SK-N-SH treated with all-trans-retinoic acid at 6 μM for 48 hours (cell line): Measurements from ENCODE around the gene PPP3CA.

Source experiments
- ATAC-seq: fragments of 200-7000 bp; cut with Tn5 transposase; 3 replicates; pipeline ENCODE4 v1.9.1; 2020; ENCODE audit warnings: mild to moderate bottlenecking, moderate library complexity
- ARNTL ChIP-seq: fragments of 450-650 bp; formaldehyde crosslinking; IDR thresholded peaks from 2 replicates; pipeline ENCODE4 v1.5.0; 2020; ENCODE audit warnings: low read depth, mild to moderate bottlenecking, moderate library complexity, borderline replicate concordance
- BACH2 ChIP-seq: fragments of 250-450 bp; sonication (Bioruptor Pico); IDR thresholded peaks from 2 replicates; pipeline ENCODE4 v1.9.0; 2021; ENCODE audit warnings: mild to moderate bottlenecking, borderline replicate concordance
- ESRRG ChIP-seq: fragments of 250-450 bp; sonication (Bioruptor Pico); IDR thresholded peaks from 2 replicates; pipeline ENCODE4 v1.6.1; 2021; ENCODE audit warnings: mild to moderate bottlenecking
- GLIS3 ChIP-seq: fragments of 250-450 bp; sonication (Bioruptor Pico); IDR thresholded peaks from 2 replicates; pipeline ENCODE4 v1.5.0; 2020; ENCODE audit warnings: mild to moderate bottlenecking, moderate library complexity
- ISL1 ChIP-seq: fragments of 250-450 bp; sonication (Bioruptor Pico); IDR thresholded peaks from 2 replicates; pipeline ENCODE4 v2.1.2; 2022; ENCODE audit warnings: mild to moderate bottlenecking, moderate library complexity
- OSR1 ChIP-seq: fragments of 250-450 bp; sonication (Bioruptor Pico); IDR thresholded peaks from 2 replicates; pipeline ENCODE4 v1.8.0; 2022; ENCODE audit warnings: moderate library complexity, mild to moderate bottlenecking, inconsistent platforms
- POU6F1 ChIP-seq: fragments of 250-450 bp; sonication (Bioruptor Pico); IDR thresholded peaks from 2 replicates; pipeline ENCODE4 v1.8.0; 2021; ENCODE audit warnings: low read depth, mild to moderate bottlenecking, moderate library complexity, borderline replicate concordance
- PPARA ChIP-seq: fragments of 250-450 bp; sonication (Bioruptor Pico); IDR thresholded peaks from 2 replicates; pipeline ENCODE4 v1.5.0; 2020; ENCODE audit warnings: mild to moderate bottlenecking, borderline replicate concordance
- RARB ChIP-seq: fragments of 250-450 bp; sonication (Bioruptor Pico); IDR thresholded peaks from 2 replicates; pipeline ENCODE4 v1.8.0; 2021; ENCODE audit warnings: mild to moderate bottlenecking, moderate library complexity
- SNAI2 ChIP-seq: fragments of 250-450 bp; sonication (Bioruptor Pico); IDR thresholded peaks from 2 replicates; pipeline ENCODE4 v1.5.0; 2020; ENCODE audit warnings: mild to moderate bottlenecking, moderate library complexity
- TCF4 ChIP-seq: fragments of 250-450 bp; sonication (Bioruptor Pico); IDR thresholded peaks from 2 replicates; pipeline ENCODE4 v1.8.0; 2021; ENCODE audit warnings: mild to moderate bottlenecking, moderate library complexity, borderline replicate concordance
- TOX ChIP-seq: fragments of 250-450 bp; sonication (Bioruptor Pico); IDR thresholded peaks from 2 replicates; pipeline ENCODE4 v1.8.0; 2021; ENCODE audit warnings: mild to moderate bottlenecking, moderate library complexity, borderline replicate concordance
- TSHZ2 ChIP-seq: fragments of 250-450 bp; sonication (Bioruptor Pico); IDR thresholded peaks from 2 replicates; pipeline ENCODE4 v1.5.0; 2020; ENCODE audit warnings: mild to moderate bottlenecking, moderate library complexity
- ZC3H10 ChIP-seq: fragments of 250-450 bp; sonication (Bioruptor Pico); IDR thresholded peaks from 2 replicates; pipeline ENCODE4 v1.5.1; 2021; ENCODE audit warnings: mild to moderate bottlenecking, moderate library complexity
- ZFP30 ChIP-seq: fragments of 450-650 bp; formaldehyde crosslinking; IDR thresholded peaks from 2 replicates; pipeline ENCODE4 v1.5.0; 2022; ENCODE audit warnings: mild to moderate bottlenecking, moderate library complexity
- ZNF565 ChIP-seq: fragments of 450-650 bp; formaldehyde crosslinking; conservative IDR thresholded peaks from 2 replicates; pipeline ENCODE4 v1.5.0; 2020; ENCODE audit warnings: low read depth, mild to moderate bottlenecking, moderate library complexity
- ZNF70 ChIP-seq: fragments of 450-650 bp; formaldehyde crosslinking; IDR thresholded peaks from 2 replicates; pipeline ENCODE4 v1.5.0; 2020; ENCODE audit warnings: mild to moderate bottlenecking, moderate library complexity
- ZNF8 ChIP-seq: fragments of 450-650 bp; formaldehyde crosslinking; IDR thresholded peaks from 2 replicates; pipeline ENCODE4 v1.5.0; 2020; ENCODE audit warnings: mild to moderate bottlenecking, moderate library complexity
- TF ChIP-seq, protein P1 (sequence below): fragments of 250-450 bp; sonication (Bioruptor Pico); IDR thresholded peaks from 2 replicates; pipeline ENCODE4 v1.8.0; 2020; ENCODE audit warnings: mild to moderate bottlenecking, moderate library complexity, borderline replicate concordance
- TF ChIP-seq, protein P2 (sequence below): fragments of 250-450 bp; sonication (Bioruptor Pico); IDR thresholded peaks from 2 replicates; pipeline ENCODE4 v1.5.1; 2020; ENCODE audit warnings: low read depth, mild to moderate bottlenecking, moderate library complexity

PPP3CA gene

GRCh38 chr4:101081166-101081565, 266.2 kb downstream of the PPP3CA start:
- TF ChIP-seq ZC3H10 (CRISPR knock-in tag) (no peak), PPARA (CRISPR knock-in tag) (no peak), BACH2 (CRISPR knock-in tag) (no peak), TOX (CRISPR knock-in tag) (no peak), ZNF70 (no peak), ZNF565 (no peak), POU6F1 (CRISPR knock-in tag) (no peak), ZFP30 (CRISPR knock-in tag) (no peak), ISL1 (no peak), RARB (no peak), SNAI2 (CRISPR knock-in tag) (no peak), ZNF8 (no peak), TCF4 (CRISPR knock-in tag) (no peak), GLIS3 (CRISPR knock-in tag) (no peak), TSHZ2 (CRISPR knock-in tag) (no peak), ARNTL (CRISPR knock-in tag) (no peak)
- TF ChIP-seq, protein P1, sequence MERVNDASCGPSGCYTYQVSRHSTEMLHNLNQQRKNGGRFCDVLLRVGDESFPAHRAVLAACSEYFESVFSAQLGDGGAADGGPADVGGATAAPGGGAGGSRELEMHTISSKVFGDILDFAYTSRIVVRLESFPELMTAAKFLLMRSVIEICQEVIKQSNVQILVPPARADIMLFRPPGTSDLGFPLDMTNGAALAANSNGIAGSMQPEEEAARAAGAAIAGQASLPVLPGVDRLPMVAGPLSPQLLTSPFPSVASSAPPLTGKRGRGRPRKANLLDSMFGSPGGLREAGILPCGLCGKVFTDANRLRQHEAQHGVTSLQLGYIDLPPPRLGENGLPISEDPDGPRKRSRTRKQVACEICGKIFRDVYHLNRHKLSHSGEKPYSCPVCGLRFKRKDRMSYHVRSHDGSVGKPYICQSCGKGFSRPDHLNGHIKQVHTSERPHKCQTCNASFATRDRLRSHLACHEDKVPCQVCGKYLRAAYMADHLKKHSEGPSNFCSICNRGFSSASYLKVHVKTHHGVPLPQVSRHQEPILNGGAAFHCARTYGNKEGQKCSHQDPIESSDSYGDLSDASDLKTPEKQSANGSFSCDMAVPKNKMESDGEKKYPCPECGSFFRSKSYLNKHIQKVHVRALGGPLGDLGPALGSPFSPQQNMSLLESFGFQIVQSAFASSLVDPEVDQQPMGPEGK (CRISPR knock-in tag), result no peak
- no peak for ATAC-seq

GRCh38 chr4:101078950-101079349, 268.4 kb downstream of the PPP3CA start:
- ATAC-seq, result no peak
- no peak for TF ChIP-seq ZC3H10 (CRISPR knock-in tag)
- no peak for TF ChIP-seq OSR1
- TF ChIP-seq, protein P2, sequence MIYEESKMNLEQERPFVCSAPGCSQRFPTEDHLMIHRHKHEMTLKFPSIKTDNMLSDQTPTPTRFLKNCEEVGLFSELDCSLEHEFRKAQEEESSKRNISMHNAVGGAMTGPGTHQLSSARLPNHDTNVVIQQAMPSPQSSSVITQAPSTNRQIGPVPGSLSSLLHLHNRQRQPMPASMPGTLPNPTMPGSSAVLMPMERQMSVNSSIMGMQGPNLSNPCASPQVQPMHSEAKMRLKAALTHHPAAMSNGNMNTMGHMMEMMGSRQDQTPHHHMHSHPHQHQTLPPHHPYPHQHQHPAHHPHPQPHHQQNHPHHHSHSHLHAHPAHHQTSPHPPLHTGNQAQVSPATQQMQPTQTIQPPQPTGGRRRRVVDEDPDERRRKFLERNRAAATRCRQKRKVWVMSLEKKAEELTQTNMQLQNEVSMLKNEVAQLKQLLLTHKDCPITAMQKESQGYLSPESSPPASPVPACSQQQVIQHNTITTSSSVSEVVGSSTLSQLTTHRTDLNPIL (CRISPR knock-in tag), result no peak
- TF ChIP-seq GLIS3 (CRISPR knock-in tag), result no peak
- no peak for TF ChIP-seq TSHZ2 (CRISPR knock-in tag)
- no peak for TF ChIP-seq TOX (CRISPR knock-in tag)

GRCh38 chr4:101076032-101076431, 271.3 kb downstream of the PPP3CA start:
- no peak for TF ChIP-seq ESRRG (CRISPR knock-in tag)
- TF ChIP-seq ZFP30 (CRISPR knock-in tag), result no peak
- no peak for ATAC-seq
